Activated CD4-positive, alpha-beta T cell treated with anti-CD3 and anti-CD28 coated beads, Interleukin-2, amount 50 U/mL, for 24 hours (primary cell): Measurements from ENCODE around the gene COMMD4.
"Not testable (repeated sequence)": the region's sequence is repeated elsewhere in the genome, so short reads cannot be mapped to it uniquely, and the experiment has no call there.

Source experiments
- DNase-seq, 2 donors: peaks; one replicate each; pipeline ENCODE4 v3.0.0-alpha.2; 2020; ENCODE audit warnings: low read depth in 1 of 2, low spot score in 1 of 2

COMMD4 gene

DNA sequence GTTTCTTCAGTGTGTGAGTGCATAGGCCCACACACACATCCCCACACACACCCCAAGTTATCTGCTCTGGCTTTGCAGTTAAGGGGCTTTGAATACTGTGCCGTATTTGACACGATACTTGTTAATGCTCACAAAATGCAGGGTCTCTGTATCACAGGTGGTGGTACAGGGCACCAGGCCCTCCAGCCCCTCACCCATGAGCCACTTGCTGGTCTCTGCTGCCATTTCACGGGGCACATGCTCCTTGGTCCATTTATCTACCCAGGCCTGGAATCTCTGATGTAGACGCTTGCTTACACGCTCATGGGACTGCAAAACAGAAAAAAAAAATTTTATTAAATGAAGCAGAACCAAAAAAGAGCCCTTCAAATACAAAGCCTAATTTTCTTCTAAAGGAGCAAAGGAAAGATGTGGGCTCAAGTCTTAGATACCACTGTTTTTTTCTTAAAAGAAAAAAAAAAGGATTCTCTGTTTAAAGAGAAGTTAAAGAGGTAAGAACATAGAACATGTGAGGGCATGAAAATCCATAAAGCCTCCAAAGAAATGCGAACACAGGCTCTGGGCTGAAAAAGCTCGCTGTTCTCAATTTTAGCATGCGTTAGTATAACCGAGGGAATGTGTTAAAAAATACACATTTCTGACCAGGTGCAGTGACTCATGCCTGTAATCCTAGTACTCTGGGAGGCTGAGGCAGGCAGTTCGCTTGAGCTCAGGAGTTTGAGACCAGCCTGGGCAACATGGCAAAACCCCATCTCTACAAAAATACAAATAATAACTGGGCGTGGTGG, 36.2 kb downstream of the COMMD4 start:
- DNase-seq: no peak

DNA sequence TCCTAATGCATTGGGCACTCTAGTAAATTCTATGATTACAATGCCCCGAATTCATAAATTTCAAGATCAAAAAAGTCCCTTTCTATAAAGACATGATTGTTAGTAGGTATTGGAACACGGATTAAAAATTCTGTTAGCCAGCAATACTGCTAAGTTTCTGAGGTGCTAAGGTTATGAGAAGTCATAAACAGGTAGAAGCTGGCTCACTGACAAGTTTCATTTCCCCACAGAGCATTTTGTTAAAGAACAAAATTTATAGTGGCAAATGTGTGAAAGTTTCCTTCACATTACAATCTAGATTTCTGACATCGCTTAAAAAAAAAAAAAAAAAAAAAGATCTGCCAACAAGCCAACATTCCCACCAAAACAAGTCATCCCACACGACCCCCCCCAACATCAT, 44.9 kb downstream of the COMMD4 start:
- no peak for DNase-seq

DNA sequence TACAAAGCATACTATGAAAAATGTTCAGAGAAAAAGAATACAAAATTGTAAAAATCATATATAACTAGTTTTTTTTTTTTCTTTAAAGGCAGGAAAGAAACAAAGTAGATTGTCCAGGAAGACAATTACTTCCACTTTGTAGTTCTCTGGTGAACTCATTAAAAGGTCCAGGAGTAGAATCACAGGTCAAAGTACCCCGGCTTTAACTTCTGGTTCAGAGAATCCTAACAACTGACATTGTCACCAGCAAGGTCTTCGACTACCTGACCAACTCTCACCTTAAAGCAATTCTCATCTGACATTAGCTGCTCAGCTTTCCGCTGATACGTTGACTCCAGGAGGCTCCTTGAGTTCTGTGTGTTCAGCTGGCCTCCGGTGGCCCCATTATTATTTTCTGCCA, 48.1 kb downstream of the COMMD4 start:
- not testable (repeated sequence) for DNase-seq
